Ascending aorta (tissue), 2 donors: ENCODE results near the gene FXYD4. TPM values are rescaled to one million over a fixed set of nuclear protein-coding genes. Genes with fewer than 3 reads are reported as not detected.

Experiments
- DNase-seq, 2 donors: peaks; one replicate each; pipeline ENCODE4 v3.0.0-alpha.2; 2019; ENCODE audit warnings: low spot score in 2 of 2
- H3K27ac ChIP-seq, 2 donors: fragments of 200-600 bp; sonication (generic); one replicate each; pipeline ENCODE4 v1.5.1; 2016 to 2017; ENCODE audit warnings: mild to moderate bottlenecking in 1 of 2
- H3K27me3 ChIP-seq: fragments of 200-600 bp; sonication (generic); one replicate; pipeline ENCODE4 v1.5.1; 2017
- H3K36me3 ChIP-seq, 2 donors: fragments of 200-600 bp; sonication (generic); one replicate each; pipeline ENCODE4 v1.5.1; 2016
- H3K4me1 ChIP-seq, 2 donors: fragments of 200-600 bp; sonication (generic); one replicate each; pipeline ENCODE4 v1.5.1; 2016 to 2017; ENCODE audit warnings: mild to moderate bottlenecking in 1 of 2
- H3K4me3 ChIP-seq, 2 donors: fragments of 200-600 bp; sonication (generic); one replicate each; pipeline ENCODE4 v1.5.1; 2016 to 2017; ENCODE audit warnings: mild to moderate bottlenecking in 1 of 2
- H3K9me3 ChIP-seq, 2 donors: fragments of 200-600 bp; sonication (generic); one replicate each; pipeline ENCODE4 v1.5.1; 2016
- intact Hi-C: fragments of 100-400 bp; cut with DNase I; formaldehyde crosslinking; loops from one replicate; pipeline ENCODE4 v1.15.1; 2023
- total RNA-seq: library from RNA; depleted of rRNA; stranded (reverse); fragments of >200 nt; gene quantifications from one replicate; pipeline ENCODE4 v1.1.0, GENCODE V29; 2016
- TF ChIP-seq, protein P1 (sequence below), 3 experiments: fragments of 200-600 bp in 2 of 3; fragments of 450-650 bp in 1 of 3; sonication (generic) in 2 of 3; IDR thresholded peaks; one replicate each; pipeline ENCODE4 v1.5.1; 2016 to 2019; ENCODE audit warnings: antibody characterized with exemption in 3 of 3, mild to moderate bottlenecking in 1 of 3, moderate library complexity in 1 of 3

FXYD4 gene
- total RNA-seq, 1 donor from 2014 or later: not detected

- Histone ChIP-seq H3K27ac (peak overlapping the region in 1 of 2 donors; percentile 47), H3K9me3 (no peaks in the 10 kb centered on the region)
- no peak for DNase-seq
Observed at GRCh38 chr10:43361547-43362190, 9.8 kb upstream of the FXYD4 start.

GRCh38 chr10:43362191-43362839 is 9.1 kb upstream of the FXYD4 start:
- DNase-seq: peak; percentile 75 to 94
- H3K4me3 ChIP-seq: peak overlapping the region; percentile 56 to 63
- H3K27ac ChIP-seq: peak overlapping the region in 1 of 2 donors; percentile 47
- TF ChIP-seq, protein P1, sequence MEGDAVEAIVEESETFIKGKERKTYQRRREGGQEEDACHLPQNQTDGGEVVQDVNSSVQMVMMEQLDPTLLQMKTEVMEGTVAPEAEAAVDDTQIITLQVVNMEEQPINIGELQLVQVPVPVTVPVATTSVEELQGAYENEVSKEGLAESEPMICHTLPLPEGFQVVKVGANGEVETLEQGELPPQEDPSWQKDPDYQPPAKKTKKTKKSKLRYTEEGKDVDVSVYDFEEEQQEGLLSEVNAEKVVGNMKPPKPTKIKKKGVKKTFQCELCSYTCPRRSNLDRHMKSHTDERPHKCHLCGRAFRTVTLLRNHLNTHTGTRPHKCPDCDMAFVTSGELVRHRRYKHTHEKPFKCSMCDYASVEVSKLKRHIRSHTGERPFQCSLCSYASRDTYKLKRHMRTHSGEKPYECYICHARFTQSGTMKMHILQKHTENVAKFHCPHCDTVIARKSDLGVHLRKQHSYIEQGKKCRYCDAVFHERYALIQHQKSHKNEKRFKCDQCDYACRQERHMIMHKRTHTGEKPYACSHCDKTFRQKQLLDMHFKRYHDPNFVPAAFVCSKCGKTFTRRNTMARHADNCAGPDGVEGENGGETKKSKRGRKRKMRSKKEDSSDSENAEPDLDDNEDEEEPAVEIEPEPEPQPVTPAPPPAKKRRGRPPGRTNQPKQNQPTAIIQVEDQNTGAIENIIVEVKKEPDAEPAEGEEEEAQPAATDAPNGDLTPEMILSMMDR (IDR thresholded peaks at IDR 0.05): peak in 2 of 3 experiments; percentile 42 to 50
- intact Hi-C loops: no loop called here
- H3K27me3 ChIP-seq: no peaks in the 10 kb centered on the region
- H3K9me3 ChIP-seq: no peaks in the 10 kb centered on the region
- H3K4me1 ChIP-seq: peaks cover 0 to 3% of the 10 kb centered on the region in 2 donors
- no peaks in the 10 kb centered on the region for H3K36me3 ChIP-seq

More at GRCh38 chr10:43361547-43362190, 9.8 kb upstream of the FXYD4 start:
- Histone ChIP-seq H3K27me3 (no peaks in the 10 kb centered on the region), H3K4me3 (peak overlapping the region; percentile 56 to 63), H3K36me3 (no peaks in the 10 kb centered on the region), H3K4me1 (peaks cover 0 to 3% of the 10 kb centered on the region in 2 donors)
- intact Hi-C loops: no loop called here
- TF ChIP-seq, protein P1 (IDR thresholded peaks at IDR 0.05): no peak

DNA sequence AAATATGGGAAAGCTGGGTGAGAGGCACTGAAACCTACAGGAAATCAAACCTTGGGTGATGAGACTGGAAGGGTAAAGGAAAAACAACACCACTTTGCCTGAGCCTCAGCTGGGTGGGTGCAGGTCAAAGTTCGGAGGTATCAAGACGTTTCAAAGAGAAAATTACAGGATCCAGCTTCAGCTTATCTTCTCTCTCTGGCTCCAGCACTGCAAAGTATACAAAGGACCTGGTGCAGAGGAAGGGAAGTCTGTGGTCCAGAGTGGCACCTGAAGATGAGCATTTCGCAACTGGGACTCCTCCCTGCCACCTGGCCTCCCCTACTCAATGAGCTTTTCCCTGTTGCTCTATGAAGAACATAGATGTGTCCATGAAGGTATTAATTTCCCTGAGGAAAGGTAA is 6.4 kb upstream of the FXYD4 start:
- no peak for DNase-seq
- intact Hi-C loops: no loop called here
- H3K36me3 ChIP-seq: no peaks in the 10 kb centered on the region
- H3K9me3 ChIP-seq: no peaks in the 10 kb centered on the region
- TF ChIP-seq, protein P1 (IDR thresholded peaks at IDR 0.05): no peak
- no peaks in the 10 kb centered on the region for H3K27me3 ChIP-seq
- no peak overlapping the region for H3K4me3 ChIP-seq
- H3K27ac ChIP-seq: no peak overlapping the region
- H3K4me1 ChIP-seq: peaks cover 0 to 3% of the 10 kb centered on the region in 2 donors

- Histone ChIP-seq H3K4me1 (no peaks in the 10 kb centered on the region), H3K27ac (no peak overlapping the region), H3K4me3 (no peak overlapping the region), H3K27me3 (no peaks in the 10 kb centered on the region), H3K36me3 (no peaks in the 10 kb centered on the region), H3K9me3 (no peaks in the 10 kb centered on the region)
- intact Hi-C loops: no loop called here
- DNase-seq: no peak
- TF ChIP-seq, protein P1 (IDR thresholded peaks at IDR 0.05): no peak
Observed at GRCh38 chr10:43369921-43370320, 1.5 kb upstream of the FXYD4 start.

GRCh38 chr10:43370671-43371215 is 693 bp upstream of the FXYD4 start:
- DNase-seq: no peak

More at GRCh38 chr10:43370671-43371215, 693 bp upstream of the FXYD4 start:
- Histone ChIP-seq H3K27me3 (no peaks in the 10 kb centered on the region), H3K27ac (no peak overlapping the region), H3K9me3 (no peaks in the 10 kb centered on the region), H3K4me1 (no peaks in the 10 kb centered on the region), H3K4me3 (no peak overlapping the region), H3K36me3 (no peaks in the 10 kb centered on the region)
- TF ChIP-seq, protein P1 (IDR thresholded peaks at IDR 0.05): no peak
- intact Hi-C loops: no loop called here
